Aorta (tissue), 5 donors: Measurements from ENCODE around the gene HIVEP3. TPM values are rescaled to one million over a fixed set of nuclear protein-coding genes. Genes with fewer than 3 reads are reported as not detected.
"Not testable (repeated sequence)": the region's sequence is repeated elsewhere in the genome, so short reads cannot be mapped to it uniquely, and the experiment has no call there.

ENCODE experiments used
- ATAC-seq: fragments of 200-7000 bp; cut with Tn5 transposase; one replicate; pipeline ENCODE4 v1.9.1; 2022; ENCODE audit warnings: moderate library complexity; ENCODE audit not compliant: low FRiP score
- DNase-seq, 2 donors: peaks; one replicate each; pipeline ENCODE4 v3.0.0-alpha.2; 2020
- H3K27ac ChIP-seq, 2 donors: one replicate each; pipeline ENCODE4 v1.5.1; 2013; ENCODE audit warnings: low read length in 2 of 2, mild to moderate bottlenecking in 2 of 2, moderate library complexity in 2 of 2, control low read depth in 1 of 2, inconsistent platforms in 1 of 2, low read depth in 1 of 2
- H3K27me3 ChIP-seq, 2 donors: one replicate each; pipeline ENCODE4 v1.6.1; 2013; ENCODE audit warnings: control low read depth in 1 of 2, low read length in 1 of 2, mild to moderate bottlenecking in 1 of 2, moderate library complexity in 1 of 2; ENCODE audit not compliant: insufficient read depth in 2 of 2, control insufficient read depth in 1 of 2
- H3K36me3 ChIP-seq, 2 donors: one replicate each; pipeline ENCODE4 v1.6.1; 2013; ENCODE audit warnings: control low read depth in 1 of 2, low read length in 1 of 2, mild to moderate bottlenecking in 1 of 2; ENCODE audit not compliant: insufficient read depth in 2 of 2, control insufficient read depth in 1 of 2
- H3K4me1 ChIP-seq, 2 donors: one replicate each; pipeline ENCODE4 v1.6.1; 2013; ENCODE audit warnings: low read length in 2 of 2, control low read depth in 1 of 2, mild to moderate bottlenecking in 1 of 2, moderate library complexity in 1 of 2; ENCODE audit not compliant: insufficient read depth in 2 of 2, control insufficient read depth in 1 of 2
- H3K4me3 ChIP-seq, 2 donors: one replicate each; pipeline ENCODE4 v1.5.1; 2013; ENCODE audit warnings: low read length in 2 of 2, control low read depth in 1 of 2, mild to moderate bottlenecking in 1 of 2
- H3K9me3 ChIP-seq: one replicate; pipeline ENCODE4 v1.6.1; 2013; ENCODE audit warnings: mild to moderate bottlenecking, low read length; ENCODE audit not compliant: control insufficient read depth
- WGBS, 2 donors: extraction: QIAGEN DNeasy Blood & Tissue Kit; methylation state at CpG; one replicate each; pipeline ENCODE4 v1.1.7; 2013; 5-methylcytosine and 5-hydroxymethylcytosine counted together
- intact Hi-C, 2 donors: fragments of 100-400 bp; cut with DNase I; formaldehyde crosslinking; loops; one replicate each; pipeline versions ENCODE4 v1.14.2 to v1.15.0; 2022
- polyA plus RNA-seq, 2 donors: library from polyadenylated mRNA; stranded (reverse); fragments of 200-250 nt; gene quantifications; one replicate each; pipeline ENCODE4 v1.2.3, GENCODE V29; 2013
- total RNA-seq, 2 donors: library from RNA; stranded (reverse); fragmentation: NEBNext Ultra II Directional; extraction: Animal tissue kit (Norgen Biotek cat#: 25700); gene quantifications; one replicate each; pipeline ENCODE4 v1.2.1, GENCODE V29; 2021
- donor health status: healthy with polysubstance abuse.
- donor health status: Bipolar disorder and iron deficiency.
- donor health status: DM: no; HTN: no; CAD: no.
- donor health status: DM: no; HTN: no; CAD: no.
- donor health status: DM: yes; HTN: yes; CAD: no.

HIVEP3 gene
- total and polyA plus RNA-seq, 4 donors: 1.6 to 6.3 (median 4.0) TPM

DNA sequence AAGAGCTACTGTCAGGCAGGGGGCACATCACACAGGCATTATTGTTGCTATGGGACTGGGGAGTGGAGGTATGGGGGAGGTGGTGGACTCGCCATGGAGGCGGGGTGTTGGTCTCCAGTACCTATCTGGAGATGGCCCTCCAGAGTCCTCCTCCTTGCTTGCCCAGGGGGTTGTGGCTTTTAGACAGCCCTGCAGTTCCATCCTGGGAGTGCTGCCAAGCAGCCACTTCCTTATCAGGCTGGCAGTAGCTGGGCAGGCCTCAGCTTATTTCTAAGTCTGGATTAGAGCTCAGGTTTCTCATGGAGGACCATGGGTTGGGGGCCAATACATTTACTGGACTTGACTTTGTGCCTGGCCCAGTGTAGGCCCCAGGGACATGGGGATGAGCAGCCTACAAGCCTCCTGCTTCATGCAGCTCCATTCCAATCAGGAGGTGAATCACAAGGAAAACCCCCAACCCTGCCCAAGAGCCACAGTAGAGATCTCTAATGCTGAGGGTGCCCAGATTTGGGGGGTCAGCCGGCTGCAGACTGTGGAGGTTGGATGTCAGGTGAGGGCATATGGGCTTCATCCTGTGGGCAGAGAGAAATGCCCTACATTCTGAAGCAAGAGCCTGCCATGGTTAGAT lies 223.5 kb downstream of the HIVEP3 start:
- Histone ChIP-seq H3K36me3 (no peaks in the 10 kb centered on the region), H3K9me3 (no peaks in the 10 kb centered on the region), H3K4me1 (no peaks in the 10 kb centered on the region), H3K27ac (no peak overlapping the region), H3K27me3 (no peaks in the 10 kb centered on the region), H3K4me3 (no peak overlapping the region)
- ATAC-seq: no peak
- intact Hi-C loops: no loop called here
- WGBS, 2 donors: 93 to 97% methylated on average over 3 of the region's 3 CpGs
- DNase-seq: peak in 1 of 2 donors; percentile 67

DNA sequence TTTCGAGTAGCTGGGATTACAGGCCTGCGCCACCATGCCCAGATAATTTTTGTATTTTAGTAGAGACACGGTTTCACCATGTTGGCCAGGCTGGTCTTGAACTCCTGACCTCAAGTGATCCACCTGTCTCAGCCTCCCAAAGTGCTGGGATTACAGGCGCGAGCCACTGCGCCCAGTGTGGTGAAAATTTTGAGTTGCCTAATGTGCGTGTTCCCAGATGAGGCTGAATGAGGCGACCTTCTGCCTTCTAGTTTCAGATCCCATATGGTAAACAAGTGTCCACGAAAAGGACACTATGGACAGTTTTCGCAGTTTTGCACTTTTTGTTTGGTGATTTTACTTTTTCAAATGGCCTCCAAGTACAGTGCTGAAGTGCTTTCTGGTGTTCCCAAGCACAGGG lies 226.8 kb downstream of the HIVEP3 start:
- H3K9me3 ChIP-seq, ATAC-seq, H3K4me1 ChIP-seq, DNase-seq, H3K27ac ChIP-seq, H3K36me3 ChIP-seq, H3K4me3 ChIP-seq, H3K27me3 ChIP-seq, intact Hi-C loops: not testable (repeated sequence)
- 95 to 96% methylated on average over 10 of the region's 10 CpGs for WGBS, 2 donors

DNA sequence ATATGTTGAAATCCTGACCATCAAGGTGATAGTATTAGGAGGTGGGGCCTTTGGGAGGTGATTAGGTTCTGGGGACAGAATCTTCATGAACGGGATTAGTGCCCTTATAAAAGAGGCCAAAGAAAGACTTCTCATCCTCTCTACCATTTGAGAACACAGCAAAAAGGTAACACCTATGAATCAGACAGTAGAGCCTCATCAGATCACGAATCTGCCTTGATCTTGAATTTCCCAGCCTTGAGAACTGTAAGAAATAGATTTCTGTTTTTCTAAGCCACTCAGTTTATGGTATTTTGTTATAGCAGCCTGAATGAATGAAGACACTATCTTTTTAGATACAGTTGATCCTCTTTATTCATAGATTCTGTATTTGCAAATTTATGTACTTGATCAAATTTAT lies 227.3 kb downstream of the HIVEP3 start:
- Histone ChIP-seq H3K36me3 (no peaks in the 10 kb centered on the region), H3K27ac (no peak overlapping the region), H3K9me3 (no peaks in the 10 kb centered on the region), H3K27me3 (no peaks in the 10 kb centered on the region), H3K4me1 (no peaks in the 10 kb centered on the region), H3K4me3 (no peak overlapping the region)
- 91 to 92% methylated on average over 2 of the region's 2 CpGs for WGBS, 2 donors
- intact Hi-C loops: no loop called here
- DNase-seq (no peak), ATAC-seq (no peak)

DNA sequence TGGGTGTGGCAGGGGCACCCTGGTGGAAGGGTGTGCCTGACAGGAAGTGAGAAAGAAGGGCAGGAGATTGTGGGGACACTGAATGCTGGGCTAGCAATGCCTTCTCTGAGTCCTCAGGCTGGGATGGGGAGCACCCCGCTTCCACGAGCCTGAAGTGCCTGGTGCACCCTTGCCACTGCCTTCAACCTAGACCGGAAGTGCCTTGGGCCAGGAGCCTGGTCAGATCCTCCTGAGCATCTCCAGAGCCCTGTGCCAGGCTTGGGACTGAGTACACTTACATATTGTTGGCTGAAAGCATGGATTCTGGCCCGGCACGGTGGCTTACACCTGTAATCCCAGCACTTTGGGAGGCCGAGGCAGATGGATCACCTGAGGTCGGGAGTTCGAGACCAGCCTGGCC lies 228.4 kb downstream of the HIVEP3 start:
- no peaks in the 10 kb centered on the region for H3K4me1 ChIP-seq
- ATAC-seq (no peak), DNase-seq (no peak)
- H3K27me3 ChIP-seq: no peaks in the 10 kb centered on the region
- no peak overlapping the region for H3K4me3 ChIP-seq
- no peaks in the 10 kb centered on the region for H3K9me3 ChIP-seq
- H3K27ac ChIP-seq: no peak overlapping the region
- 91 to 98% methylated on average over 8 of the region's 8 CpGs for WGBS, 2 donors
- no peaks in the 10 kb centered on the region for H3K36me3 ChIP-seq
- intact Hi-C loops: no loop called here

DNA sequence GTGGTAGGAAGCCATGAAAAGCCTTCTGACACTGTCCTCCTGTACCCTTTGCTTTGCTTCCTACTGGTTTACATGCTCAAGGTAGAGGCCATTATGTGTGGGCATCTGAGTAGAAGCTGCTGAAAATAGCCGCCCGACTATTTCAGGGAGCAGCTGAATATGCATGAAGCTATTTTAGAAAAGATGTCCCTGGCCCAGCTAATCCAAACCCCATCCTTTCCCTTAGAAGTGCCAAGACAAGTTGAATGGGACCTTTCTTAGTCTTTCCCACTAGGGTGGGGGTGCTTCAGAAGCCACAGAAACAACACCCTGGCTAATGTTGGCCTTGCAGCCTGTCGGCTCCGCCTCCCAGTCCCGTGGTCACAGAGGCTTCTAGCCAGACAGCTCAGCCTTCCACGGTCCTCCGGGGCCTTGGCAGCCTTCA lies 229.2 kb downstream of the HIVEP3 start:
- Histone ChIP-seq H3K27ac (no peak overlapping the region), H3K36me3 (no peaks in the 10 kb centered on the region), H3K4me1 (no peaks in the 10 kb centered on the region), H3K4me3 (no peak overlapping the region), H3K9me3 (no peaks in the 10 kb centered on the region), H3K27me3 (no peaks in the 10 kb centered on the region)
- 58 to 60% methylated on average over 7 of the region's 7 CpGs for WGBS, 2 donors
- no peak for ATAC-seq
- intact Hi-C loops: no loop called here
- no peak for DNase-seq

DNA sequence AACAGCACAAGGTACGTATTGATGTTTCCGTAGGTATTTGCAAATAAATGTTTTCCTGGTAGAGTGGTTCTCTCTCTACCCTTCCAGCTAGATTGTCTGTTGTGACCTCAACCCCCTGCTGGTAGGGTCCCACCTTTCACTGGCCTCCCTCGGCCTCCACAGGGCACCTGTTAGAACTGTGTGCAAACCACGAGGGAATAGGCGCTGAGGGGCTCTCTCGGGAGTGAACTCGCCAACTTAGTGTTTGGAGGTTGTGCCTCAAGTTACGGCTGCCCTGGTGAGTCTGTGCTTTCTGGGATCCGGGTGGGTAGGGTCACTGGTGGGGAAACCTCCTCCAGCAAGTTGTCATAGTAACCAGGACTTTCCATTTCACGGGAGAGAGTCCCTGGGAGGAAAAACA lies 229.6 kb downstream of the HIVEP3 start:
- 95 to 97% methylated on average over 10 of the region's 10 CpGs for WGBS, 2 donors
- no peaks in the 10 kb centered on the region for H3K9me3 ChIP-seq
- no peaks in the 10 kb centered on the region for H3K36me3 ChIP-seq
- H3K27me3 ChIP-seq: no peaks in the 10 kb centered on the region
- no peak overlapping the region for H3K4me3 ChIP-seq
- no peak for DNase-seq
- H3K4me1 ChIP-seq: no peaks in the 10 kb centered on the region
- intact Hi-C loops: no loop called here
- ATAC-seq: no peak
- H3K27ac ChIP-seq: no peak overlapping the region

DNA sequence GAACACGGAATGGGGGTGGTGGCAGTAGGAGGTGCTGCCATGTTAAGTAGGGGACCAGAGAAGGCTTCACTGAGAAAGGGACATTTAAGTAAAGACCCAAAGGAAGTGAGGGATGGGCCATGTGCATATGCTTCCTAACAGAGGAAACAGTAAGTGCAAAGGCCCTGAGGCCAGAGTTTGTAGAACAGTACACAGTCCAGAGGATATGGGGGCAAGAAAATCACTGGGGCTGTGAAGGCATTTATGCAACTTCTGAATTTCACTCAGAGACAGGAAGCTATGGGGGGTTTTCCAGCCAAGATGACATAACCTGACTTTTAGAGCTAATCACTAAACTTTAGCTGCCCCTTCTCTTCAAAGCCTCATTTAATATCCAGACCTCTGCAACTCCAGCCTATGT lies 231.7 kb downstream of the HIVEP3 start:
- DNase-seq (no peak), ATAC-seq (no peak)
- H3K9me3 ChIP-seq: no peaks in the 10 kb centered on the region
- H3K4me3 ChIP-seq: no peak overlapping the region
- intact Hi-C loops: no loop called here
- 94 to 95% methylated on average over 1 of the region's 1 CpG for WGBS, 2 donors
- H3K4me1 ChIP-seq: no peaks in the 10 kb centered on the region
- no peaks in the 10 kb centered on the region for H3K27me3 ChIP-seq
- no peak overlapping the region for H3K27ac ChIP-seq
- no peaks in the 10 kb centered on the region for H3K36me3 ChIP-seq

DNA sequence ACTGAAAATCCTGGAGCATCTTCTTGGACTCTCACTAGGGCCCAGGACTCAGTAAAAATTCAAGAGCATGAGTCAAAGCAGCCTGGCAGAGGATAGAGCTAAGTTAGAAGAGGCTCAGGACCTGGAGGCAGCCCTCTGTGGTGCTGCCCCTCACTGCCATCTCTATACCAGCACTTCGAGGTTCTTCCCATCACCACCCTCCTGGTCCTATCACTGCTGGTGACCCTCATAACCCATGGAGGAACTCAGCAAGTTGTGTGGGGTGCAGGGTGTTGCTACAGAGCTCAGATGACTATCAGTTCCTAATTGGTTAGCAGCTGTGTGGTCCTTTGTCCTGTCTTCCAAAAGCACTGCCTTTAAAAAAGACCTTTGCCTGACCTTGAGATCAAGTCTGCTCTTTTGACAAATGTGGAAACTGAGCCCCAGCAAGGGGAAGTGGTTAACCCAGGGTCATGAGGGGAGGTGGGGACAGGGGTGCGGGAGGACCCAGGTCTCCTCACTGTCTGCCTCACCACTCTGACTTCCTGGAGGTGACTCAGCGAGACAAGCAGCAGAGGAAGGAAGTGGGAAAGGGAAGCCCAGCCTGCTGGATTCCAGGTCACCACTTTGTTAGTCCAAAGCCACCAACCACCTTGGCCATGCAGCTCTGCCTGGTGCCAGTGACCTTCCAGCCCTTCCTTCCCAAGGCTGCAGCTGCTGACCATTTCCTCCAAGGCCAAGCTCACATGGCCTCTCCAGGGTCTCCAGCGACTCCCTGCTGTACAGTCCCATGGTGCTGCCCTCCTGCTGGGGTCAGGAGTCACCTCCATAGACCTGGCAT lies 234.8 kb downstream of the HIVEP3 start:
- ATAC-seq: no peak
- H3K4me1 ChIP-seq: no peaks in the 10 kb centered on the region
- WGBS, 2 donors: 91 to 93% methylated on average over 4 of the region's 4 CpGs
- DNase-seq: no peak
- no peak overlapping the region for H3K27ac ChIP-seq
- intact Hi-C loops: no loop called here
- no peak overlapping the region for H3K4me3 ChIP-seq
- no peaks in the 10 kb centered on the region for H3K36me3 ChIP-seq
- no peaks in the 10 kb centered on the region for H3K27me3 ChIP-seq
- no peaks in the 10 kb centered on the region for H3K9me3 ChIP-seq
